Measurements from ENCODE around the gene RNLS.

GRCh38 chr10:88450201-88450600, 132.9 kb downstream of the RNLS start:
- TF ChIP-seq CTCF (IDR thresholded peaks at IDR 0.05) (no peak), EP300 (IDR thresholded peaks at IDR 0.05) (no peak), POLR2A (IDR thresholded peaks at IDR 0.05) (no peak)

Data from sigmoid colon (tissue), 4 donors.